SK-N-MC (cell line): Measurements from ENCODE around the gene USP13.

Experiments used
- DNase-seq: peaks from one replicate; pipeline ENCODE4 v3.0.0-alpha.2; 2011; ENCODE audit warnings: low read depth, low spot score
- H3K27ac ChIP-seq: fragments of 200-600 bp; sonication (generic); 2 replicates; pipeline ENCODE4 v1.5.1; 2016; ENCODE audit warnings: mixed run types
- H3K36me3 ChIP-seq: fragments of 200-600 bp; sonication (generic); 2 replicates; pipeline ENCODE4 v1.6.1; 2017; ENCODE audit warnings: antibody characterized with exemption, low read length, mixed read lengths; ENCODE audit not compliant: insufficient read depth
- H3K4me3 ChIP-seq: fragments of 200-600 bp; sonication (generic); 2 replicates; pipeline ENCODE4 v1.5.1; 2016
- H3K9ac ChIP-seq: fragments of 200-600 bp; sonication (generic); 2 replicates; pipeline ENCODE4 v1.8.0; 2017; ENCODE audit warnings: mixed run types, mixed read lengths; ENCODE audit not compliant: insufficient read length
- H3K9me3 ChIP-seq: fragments of 200-600 bp; sonication (generic); 2 replicates; pipeline ENCODE4 v1.6.1; 2017; ENCODE audit warnings: low read depth, mild to moderate bottlenecking, antibody characterized with exemption, low read length, moderate library complexity, mixed read lengths
- EZH2 ChIP-seq: fragments of 200-600 bp; sonication (generic); IDR thresholded peaks from one replicate; pipeline ENCODE4 v1.6.1; 2017; ENCODE audit warnings: antibody characterized with exemption
- FOXP2 ChIP-seq: optimal IDR thresholded peaks from 2 replicates; pipeline ENCODE3; 2011; ENCODE audit warnings: mild to moderate bottlenecking, moderate library complexity; ENCODE audit not compliant: insufficient read depth; ENCODE audit errors: extremely low read length, control extremely low read depth
- POLR2AphosphoS5 ChIP-seq: IDR thresholded peaks from 2 replicates; pipeline ENCODE4 v1.6.1; 2012; ENCODE audit warnings: mild to moderate bottlenecking, low read depth, low read length, borderline replicate concordance

USP13 gene

GRCh38 chr3:179652447-179653095 lies at the start of gene USP13:
Gene USP13 (plus strand): TSS chr3:179653040. CDS start chr3:179653226, 186 bp downstream.
- peak within 1 kb of the TSS; percentile 89 for H3K9ac ChIP-seq
- H3K27ac ChIP-seq: peak within 1 kb of the TSS; percentile 95
- TF ChIP-seq FOXP2 (no peak), POLR2AphosphoS5 (peak; percentile 92)
- no peaks in the 10 kb centered on the region for H3K9me3 ChIP-seq
- peak within 1 kb of the TSS; percentile 99 for H3K4me3 ChIP-seq
- H3K36me3 ChIP-seq: peaks cover 9% of the 10 kb centered on the region
- peak; percentile 76 for DNase-seq

GRCh38 chr3:179603321-179603720 lies 49.5 kb upstream of the USP13 start:
- no peak for TF ChIP-seq POLR2AphosphoS5
- no peak for TF ChIP-seq EZH2
- no peak for TF ChIP-seq FOXP2
- H3K36me3 ChIP-seq: peaks cover 46% of the 10 kb centered on the region
- H3K9ac ChIP-seq: peak overlapping the region; percentile 96
- H3K4me3 ChIP-seq: peak overlapping the region; percentile 91
- no peak overlapping the region for H3K27ac ChIP-seq
- DNase-seq: no peak
- no peaks in the 10 kb centered on the region for H3K9me3 ChIP-seq

- no peak for DNase-seq
These were observed 49.0 kb upstream of the USP13 start for GRCh38 chr3:179603831-179604230.

GRCh38 chr3:179604321-179605078 lies 48.3 kb upstream of the USP13 start, which contains the start of the genes MRPL47 and NDUFB5:
Gene MRPL47 (minus strand): TSS chr3:179604638. CDS start chr3:179604624, 14 bp downstream.
Gene NDUFB5 (plus strand): TSS chr3:179604794. CDS start chr3:179604816, 22 bp downstream.
- Histone ChIP-seq H3K9ac (peak within 1 kb of the TSS; percentile 96), H3K4me3 (peak within 1 kb of the TSS; percentile 91), H3K27ac (peak within 1 kb of the TSS; percentile 87), H3K9me3 (no peaks in the 10 kb centered on the region), H3K36me3 (peaks cover 37% of the 10 kb centered on the region)
- DNase-seq: peak; percentile 96
- peak; percentile 98 for TF ChIP-seq POLR2AphosphoS5
- TF ChIP-seq EZH2: no peak
- TF ChIP-seq FOXP2: peak; percentile 86

More at GRCh38 chr3:179603831-179604230, 49.0 kb upstream of the USP13 start:
- H3K27ac ChIP-seq: peak overlapping the region; percentile 87
- TF ChIP-seq POLR2AphosphoS5 (no peak), EZH2 (no peak), FOXP2 (no peak)
- H3K9me3 ChIP-seq: no peaks in the 10 kb centered on the region
- peaks cover 41% of the 10 kb centered on the region for H3K36me3 ChIP-seq
- H3K9ac ChIP-seq: peak overlapping the region; percentile 96
- H3K4me3 ChIP-seq: peak overlapping the region; percentile 91

GRCh38 chr3:179606534-179607085 lies 46.2 kb upstream of the USP13 start:
- H3K27ac ChIP-seq: no peak overlapping the region
- no peak for TF ChIP-seq POLR2AphosphoS5
- TF ChIP-seq FOXP2: no peak
- no peak for TF ChIP-seq EZH2
- peaks cover 24% of the 10 kb centered on the region for H3K36me3 ChIP-seq
- no peak for DNase-seq
- H3K4me3 ChIP-seq: no peak overlapping the region
- no peaks in the 10 kb centered on the region for H3K9me3 ChIP-seq
- H3K9ac ChIP-seq: no peak overlapping the region

- no peak overlapping the region for H3K27ac ChIP-seq
- H3K9me3 ChIP-seq: no peaks in the 10 kb centered on the region
- TF ChIP-seq POLR2AphosphoS5 (no peak), EZH2 (no peak), FOXP2 (no peak)
- no peak overlapping the region for H3K4me3 ChIP-seq
- DNase-seq: no peak
- H3K36me3 ChIP-seq: peaks cover 28% of the 10 kb centered on the region
- H3K9ac ChIP-seq: no peak overlapping the region
These were observed 43.7 kb upstream of the USP13 start for GRCh38 chr3:179608931-179609720.

- no peak overlapping the region for H3K4me3 ChIP-seq
- H3K9me3 ChIP-seq: no peaks in the 10 kb centered on the region
- DNase-seq: no peak
- H3K9ac ChIP-seq: no peak overlapping the region
- TF ChIP-seq FOXP2 (no peak), POLR2AphosphoS5 (no peak), EZH2 (no peak)
- no peak overlapping the region for H3K27ac ChIP-seq
- peaks cover 28% of the 10 kb centered on the region for H3K36me3 ChIP-seq
These were observed 42.8 kb upstream of the USP13 start for GRCh38 chr3:179610066-179610465.
